Rectal smooth muscle tissue (tissue), 1 donor: ENCODE measurements around the gene IFIT2.
"Not testable (repeated sequence)": the region's sequence is repeated elsewhere in the genome, so short reads cannot be mapped to it uniquely, and the experiment has no call there.

Experiments used
- H3K27ac ChIP-seq: one replicate; pipeline ENCODE4 v1.7.0; 2013; ENCODE audit warnings: low read depth, low read length, inconsistent platforms
- H3K27me3 ChIP-seq: one replicate; pipeline ENCODE4 v1.7.0; 2013; ENCODE audit warnings: low read length; ENCODE audit not compliant: control insufficient read depth, insufficient read depth
- H3K36me3 ChIP-seq: one replicate; pipeline ENCODE4 v1.7.0; 2013; ENCODE audit warnings: low read length; ENCODE audit not compliant: control insufficient read depth, insufficient read depth
- H3K4me1 ChIP-seq: one replicate; pipeline ENCODE4 v1.7.0; 2013; ENCODE audit warnings: low read length; ENCODE audit not compliant: control insufficient read depth, insufficient read depth
- H3K4me3 ChIP-seq: one replicate; pipeline ENCODE4 v1.7.0; 2013; ENCODE audit warnings: low read length
- H3K9ac ChIP-seq: one replicate; pipeline ENCODE4 v1.7.0; 2013; ENCODE audit warnings: low read length

The IFIT2 gene

GRCh38 chr10:89314676-89315075 lies 12.8 kb downstream of the IFIT2 start:
- Histone ChIP-seq H3K27me3 (no peaks in the 10 kb centered on the region), H3K4me1 (no peaks in the 10 kb centered on the region), H3K27ac (no peak overlapping the region), H3K9ac (no peak overlapping the region), H3K4me3 (no peak overlapping the region), H3K36me3 (no peaks in the 10 kb centered on the region)

- H3K4me3 ChIP-seq, H3K27me3 ChIP-seq, H3K4me1 ChIP-seq, H3K9ac ChIP-seq, H3K27ac ChIP-seq, H3K36me3 ChIP-seq: not testable (repeated sequence)
These were observed 16.2 kb downstream of the IFIT2 start for GRCh38 chr10:89318047-89318446.

DNA sequence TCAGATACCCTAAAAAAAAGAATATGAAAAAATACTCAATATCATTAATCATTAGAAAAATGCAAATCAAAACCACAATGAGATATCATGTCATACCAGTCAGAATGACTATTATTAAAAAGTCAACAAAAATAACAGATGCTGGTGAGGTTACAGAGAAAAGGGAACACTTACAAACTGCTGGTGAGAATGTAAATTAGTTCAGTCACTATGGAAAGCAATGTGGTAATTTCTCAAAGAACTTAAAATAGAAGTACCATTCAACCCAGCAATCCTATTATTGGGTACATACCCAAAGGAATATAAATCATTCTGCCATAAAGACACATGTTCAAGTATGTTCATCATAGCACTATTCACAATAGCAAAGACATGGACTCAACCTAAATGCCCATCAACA lies 23.2 kb downstream of the IFIT2 start:
- H3K27me3 ChIP-seq, H3K9ac ChIP-seq, H3K27ac ChIP-seq, H3K4me1 ChIP-seq, H3K4me3 ChIP-seq, H3K36me3 ChIP-seq: not testable (repeated sequence)

GRCh38 chr10:89325856-89326255 lies 24.0 kb downstream of the IFIT2 start:
- not testable (repeated sequence) for H3K27ac ChIP-seq, H3K27me3 ChIP-seq, H3K36me3 ChIP-seq

GRCh38 chr10:89327803-89328441 lies 26.1 kb downstream of the IFIT2 start, which contains the start of gene IFIT3:
IFIT3 (plus strand) TSS chr10:89327997; CDS start chr10:89328074, 77 bp downstream.
- H3K36me3 ChIP-seq: no peaks in the 10 kb centered on the region
- peak within 1 kb of the TSS; percentile 83 for H3K27ac ChIP-seq
- peak within 1 kb of the TSS; percentile 19 for H3K9ac ChIP-seq
- H3K4me1 ChIP-seq: no peaks in the 10 kb centered on the region
- H3K4me3 ChIP-seq: peak within 1 kb of the TSS; percentile 65
- H3K27me3 ChIP-seq: no peaks in the 10 kb centered on the region

More at GRCh38 chr10:89325856-89326255, 24.0 kb downstream of the IFIT2 start:
- H3K4me1 ChIP-seq, H3K9ac ChIP-seq, H3K4me3 ChIP-seq: not testable (repeated sequence)

GRCh38 chr10:89329151-89329550 lies 27.3 kb downstream of the IFIT2 start:
- H3K9ac ChIP-seq: no peak overlapping the region
- H3K27me3 ChIP-seq: no peaks in the 10 kb centered on the region
- no peaks in the 10 kb centered on the region for H3K36me3 ChIP-seq
- H3K27ac ChIP-seq: no peak overlapping the region
- peaks cover 4% of the 10 kb centered on the region for H3K4me1 ChIP-seq
- peak overlapping the region; percentile 43 for H3K4me3 ChIP-seq

DNA sequence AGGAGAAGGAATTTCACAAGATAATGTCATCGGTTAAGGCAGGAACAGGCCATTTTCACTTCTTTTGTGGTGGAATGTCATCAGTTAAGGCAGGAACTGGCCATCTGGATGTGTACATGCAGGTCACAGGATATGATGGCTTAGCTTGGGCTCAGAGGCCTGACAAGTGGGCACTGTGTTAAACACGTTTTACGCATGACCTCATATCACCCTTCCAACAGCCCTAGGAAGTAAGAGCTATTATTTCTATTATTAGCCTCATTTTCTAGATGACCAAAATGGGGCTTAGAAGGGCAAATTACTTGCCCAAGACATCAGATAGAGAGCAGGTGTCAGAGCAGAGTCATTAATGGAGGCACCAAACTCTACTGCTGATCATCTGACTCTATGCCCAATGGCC lies 28.2 kb downstream of the IFIT2 start:
- not testable (repeated sequence) for H3K4me1 ChIP-seq, H3K27ac ChIP-seq, H3K27me3 ChIP-seq, H3K4me3 ChIP-seq, H3K9ac ChIP-seq, H3K36me3 ChIP-seq

- Histone ChIP-seq H3K9ac (no peak overlapping the region), H3K4me3 (no peak overlapping the region), H3K27ac (no peak overlapping the region), H3K36me3 (no peaks in the 10 kb centered on the region), H3K27me3 (no peaks in the 10 kb centered on the region), H3K4me1 (peaks cover 4% of the 10 kb centered on the region)
These were observed 28.8 kb downstream of the IFIT2 start for GRCh38 chr10:89330537-89331212.

DNA sequence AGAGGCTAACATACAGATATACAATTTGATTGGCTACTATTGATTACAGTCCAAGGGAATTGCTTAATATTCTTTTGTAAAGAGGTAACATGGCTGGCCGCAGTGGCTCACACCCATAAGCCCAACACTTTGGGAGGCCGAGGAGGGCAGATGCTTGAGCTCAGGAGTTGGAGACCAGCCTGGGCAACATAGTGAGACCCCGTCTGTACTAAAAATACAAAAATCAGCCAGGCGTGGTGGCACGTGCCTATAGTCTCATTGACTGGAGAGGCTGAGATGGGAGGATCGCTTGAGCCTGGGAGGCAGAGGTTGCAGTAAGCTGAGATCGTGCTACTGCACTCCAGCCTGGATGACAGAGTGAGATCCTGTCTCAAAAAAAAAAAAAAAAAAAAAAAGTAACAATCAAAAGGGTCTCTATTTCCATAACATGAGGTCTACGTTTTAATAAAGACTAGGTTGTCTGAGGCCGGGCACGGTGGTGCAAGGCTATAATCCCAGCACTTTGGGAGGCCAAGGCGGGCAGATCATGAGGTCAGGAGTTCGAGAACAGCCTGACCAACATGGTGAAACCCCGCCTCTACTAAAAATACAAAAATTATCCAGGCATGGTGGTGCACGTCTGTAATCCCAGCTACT lies 29.8 kb downstream of the IFIT2 start:
- not testable (repeated sequence) for H3K36me3 ChIP-seq, H3K27me3 ChIP-seq, H3K9ac ChIP-seq, H3K4me1 ChIP-seq
- Histone ChIP-seq H3K4me3 (peak overlapping the region; percentile 63), H3K27ac (peak overlapping the region; percentile 25)

GRCh38 chr10:89332123-89332633 lies 30.3 kb downstream of the IFIT2 start:
- no peaks in the 10 kb centered on the region for H3K27me3 ChIP-seq
- H3K27ac ChIP-seq: peak overlapping the region; percentile 66
- H3K9ac ChIP-seq: no peak overlapping the region
- no peaks in the 10 kb centered on the region for H3K36me3 ChIP-seq
- H3K4me3 ChIP-seq: peak overlapping the region; percentile 63
- peaks cover 4% of the 10 kb centered on the region for H3K4me1 ChIP-seq

DNA sequence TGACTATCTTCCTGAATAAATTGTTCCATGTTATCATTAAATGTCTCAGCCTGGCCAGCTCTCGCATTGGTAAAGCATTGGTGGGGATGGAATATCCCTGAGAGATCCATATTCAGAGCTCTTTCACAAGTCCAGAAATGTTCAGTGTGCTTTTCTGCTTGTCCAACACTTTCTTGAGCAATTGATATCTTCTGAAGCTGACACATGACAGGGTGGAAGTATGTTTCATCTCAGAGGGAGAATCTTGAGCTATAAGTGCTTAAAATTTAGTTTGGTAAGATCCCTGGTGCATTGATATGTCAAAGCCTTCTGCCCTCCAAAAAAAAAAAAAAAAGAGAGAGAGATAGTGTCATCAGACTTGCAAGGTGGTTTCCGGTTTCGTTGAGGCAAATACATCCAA lies 33.4 kb downstream of the IFIT2 start:
- Histone ChIP-seq H3K27me3 (no peaks in the 10 kb centered on the region), H3K4me1 (peaks cover 4% of the 10 kb centered on the region), H3K36me3 (peaks cover 9% of the 10 kb centered on the region), H3K9ac (no peak overlapping the region), H3K4me3 (no peak overlapping the region), H3K27ac (no peak overlapping the region)

DNA sequence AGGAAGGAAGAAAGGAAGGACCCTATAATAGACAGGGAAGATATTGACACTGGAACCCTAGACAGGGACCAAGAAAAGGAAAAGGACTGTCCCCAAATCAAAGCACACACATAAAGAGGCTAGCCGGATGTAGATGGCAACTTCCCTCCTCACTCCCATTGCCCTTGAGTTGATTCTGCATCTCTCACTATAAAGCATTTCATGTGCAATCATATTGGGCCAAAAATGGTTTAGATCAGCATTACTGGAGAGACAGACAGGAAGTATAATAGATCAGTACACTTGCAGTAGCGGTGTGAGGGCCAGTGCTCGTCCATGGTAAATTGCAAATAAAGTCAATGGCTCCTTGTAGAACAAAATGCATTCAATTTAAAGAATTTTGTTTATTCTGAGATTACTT lies 34.4 kb downstream of the IFIT2 start:
- Histone ChIP-seq H3K27me3 (no peaks in the 10 kb centered on the region), H3K9ac (no peak overlapping the region), H3K4me3 (no peak overlapping the region), H3K36me3 (peaks cover 9% of the 10 kb centered on the region), H3K4me1 (peaks cover 4% of the 10 kb centered on the region), H3K27ac (no peak overlapping the region)
